OCI-LY3 (cell line): ENCODE data around the gene MLF1.

ENCODE experiments used
- EZH2phosphoT487 ChIP-seq: fragments of 200-600 bp; shearing (Covaris generic); IDR thresholded peaks from 2 replicates; pipeline ENCODE4 v1.6.1; 2018; ENCODE audit warnings: antibody characterized with exemption, mixed run types, low read depth
- TF ChIP-seq, protein P1 (sequence below): fragments of 200-600, 300-600 bp; sonication (generic); IDR thresholded peaks from 2 replicates; pipeline ENCODE4 v1.5.1; 2014; ENCODE audit warnings: antibody characterized with exemption, low read length, low read depth

DNA sequence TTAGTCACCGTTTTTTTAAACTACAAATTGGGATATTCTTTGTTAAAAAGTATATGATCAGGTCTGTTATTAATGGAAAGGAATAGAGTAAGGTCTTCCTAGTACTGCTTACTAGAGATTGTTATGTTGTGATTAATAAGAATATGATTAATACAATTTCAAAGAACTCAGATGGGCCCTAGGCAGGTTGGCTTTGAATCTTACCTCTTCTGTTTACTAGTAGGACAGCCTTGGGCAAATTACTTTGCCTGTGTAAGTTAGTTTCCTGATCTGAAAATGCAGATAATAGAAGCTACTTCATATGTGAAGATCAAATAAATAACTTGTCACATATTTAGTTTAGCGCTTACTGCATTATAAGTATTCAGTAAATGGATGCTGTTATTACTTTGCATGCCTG, 80.2 kb downstream of the MLF1 start:
- TF ChIP-seq, protein P1, sequence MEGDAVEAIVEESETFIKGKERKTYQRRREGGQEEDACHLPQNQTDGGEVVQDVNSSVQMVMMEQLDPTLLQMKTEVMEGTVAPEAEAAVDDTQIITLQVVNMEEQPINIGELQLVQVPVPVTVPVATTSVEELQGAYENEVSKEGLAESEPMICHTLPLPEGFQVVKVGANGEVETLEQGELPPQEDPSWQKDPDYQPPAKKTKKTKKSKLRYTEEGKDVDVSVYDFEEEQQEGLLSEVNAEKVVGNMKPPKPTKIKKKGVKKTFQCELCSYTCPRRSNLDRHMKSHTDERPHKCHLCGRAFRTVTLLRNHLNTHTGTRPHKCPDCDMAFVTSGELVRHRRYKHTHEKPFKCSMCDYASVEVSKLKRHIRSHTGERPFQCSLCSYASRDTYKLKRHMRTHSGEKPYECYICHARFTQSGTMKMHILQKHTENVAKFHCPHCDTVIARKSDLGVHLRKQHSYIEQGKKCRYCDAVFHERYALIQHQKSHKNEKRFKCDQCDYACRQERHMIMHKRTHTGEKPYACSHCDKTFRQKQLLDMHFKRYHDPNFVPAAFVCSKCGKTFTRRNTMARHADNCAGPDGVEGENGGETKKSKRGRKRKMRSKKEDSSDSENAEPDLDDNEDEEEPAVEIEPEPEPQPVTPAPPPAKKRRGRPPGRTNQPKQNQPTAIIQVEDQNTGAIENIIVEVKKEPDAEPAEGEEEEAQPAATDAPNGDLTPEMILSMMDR = no peak
- no peak for TF ChIP-seq EZH2phosphoT487
